ENCODE results near the gene IFT81. TPM values are rescaled to one million over a fixed set of nuclear protein-coding genes. Genes with fewer than 3 reads are reported as not detected.

Gene IFT81
- total RNA-seq, 1 donor from 2014 or later: 12.2 TPM

DNA sequence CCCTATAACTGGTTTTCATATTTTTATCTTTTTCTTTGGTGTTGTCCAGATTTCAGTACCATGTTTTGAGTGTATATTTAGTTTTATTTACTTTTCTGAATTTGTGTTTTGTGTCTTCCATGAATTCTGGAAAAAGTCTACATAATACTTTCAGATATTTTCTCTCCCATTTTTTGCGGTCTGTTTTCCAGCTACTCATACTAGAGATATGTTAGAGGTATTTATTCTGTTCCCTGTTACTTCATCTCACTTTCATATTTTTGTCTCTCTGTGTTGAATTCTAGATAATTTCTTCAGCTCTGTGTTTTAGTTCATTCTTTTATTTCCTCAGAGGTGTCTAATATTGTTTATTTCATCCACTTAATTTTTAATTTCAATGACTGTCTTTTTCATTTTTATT lies 74.2 kb downstream of the IFT81 start:
- no peak for DNase-seq

GRCh38 chr12:110199339-110200123 lies 75.4 kb downstream of the IFT81 start:
- no peak for TF ChIP-seq CTCF (IDR thresholded peaks at IDR 0.05; ENCODE audit: borderline replicate concordance)
- intact Hi-C loops (cut with micrococcal nuclease): no loop called here
- peaks cover 11% of the 10 kb centered on the region for H3K36me3 ChIP-seq

More for the DNA sequence above, 74.2 kb downstream of the IFT81 start:
- Histone ChIP-seq H3K9me3 (replicated peaks) (no peaks in the 10 kb centered on the region), H3K27me3 (ENCODE audit: low read depth) (no peaks in the 10 kb centered on the region), H3K4me1 (no peaks in the 10 kb centered on the region), H3K36me3 (peaks cover 10% of the 10 kb centered on the region), H3K27ac (replicated peaks) (no peak overlapping the region), H3K4me3 (no peak overlapping the region)
- no peak for TF ChIP-seq CTCF (IDR thresholded peaks at IDR 0.05; ENCODE audit: borderline replicate concordance)
- intact Hi-C loops (cut with micrococcal nuclease): no loop called here

GRCh38 chr12:110200124-110200417 lies 75.9 kb downstream of the IFT81 start:
- H3K4me1 ChIP-seq: no peaks in the 10 kb centered on the region
- TF ChIP-seq CTCF (IDR thresholded peaks at IDR 0.05; ENCODE audit: borderline replicate concordance): no peak
- H3K36me3 ChIP-seq: peaks cover 16% of the 10 kb centered on the region
- no peak for DNase-seq
- H3K27ac ChIP-seq (replicated peaks): no peak overlapping the region
- H3K4me3 ChIP-seq: no peak overlapping the region
- no peaks in the 10 kb centered on the region for H3K9me3 ChIP-seq (replicated peaks)
- H3K27me3 ChIP-seq (ENCODE audit: low read depth): no peaks in the 10 kb centered on the region
- intact Hi-C loops (cut with micrococcal nuclease): no loop called here

More at GRCh38 chr12:110199339-110200123, 75.4 kb downstream of the IFT81 start:
- H3K4me1 ChIP-seq: no peaks in the 10 kb centered on the region
- H3K27ac ChIP-seq (replicated peaks): no peak overlapping the region
- H3K27me3 ChIP-seq (ENCODE audit: low read depth): no peaks in the 10 kb centered on the region
- H3K9me3 ChIP-seq (replicated peaks): no peaks in the 10 kb centered on the region
- no peak overlapping the region for H3K4me3 ChIP-seq
- DNase-seq: no peak

DNA sequence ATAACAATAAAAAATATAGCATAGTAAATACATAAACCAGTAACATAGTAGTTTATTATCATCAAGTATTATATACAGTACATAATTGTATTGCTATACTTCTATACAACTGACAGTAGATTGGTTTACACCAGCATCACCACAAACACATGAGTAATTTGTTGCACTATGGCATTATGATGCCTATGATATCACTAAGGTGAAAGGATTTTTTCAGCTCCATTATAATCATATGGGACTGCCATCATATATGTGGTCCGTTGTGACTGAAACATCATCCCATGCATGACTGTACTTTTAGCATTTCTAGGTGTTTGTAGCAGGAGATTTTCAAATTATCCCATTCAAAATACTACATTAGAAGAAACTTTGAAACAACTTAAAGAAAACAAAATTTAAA lies 77.8 kb downstream of the IFT81 start:
- peaks cover 33% of the 10 kb centered on the region for H3K36me3 ChIP-seq
- H3K4me3 ChIP-seq: no peak overlapping the region
- intact Hi-C loops (cut with micrococcal nuclease): no loop called here
- DNase-seq: no peak
- H3K27me3 ChIP-seq (ENCODE audit: low read depth): no peaks in the 10 kb centered on the region
- TF ChIP-seq CTCF (IDR thresholded peaks at IDR 0.05; ENCODE audit: borderline replicate concordance): no peak
- H3K4me1 ChIP-seq: no peaks in the 10 kb centered on the region
- no peaks in the 10 kb centered on the region for H3K9me3 ChIP-seq (replicated peaks)
- no peak overlapping the region for H3K27ac ChIP-seq (replicated peaks)

- H3K4me3 ChIP-seq: no peak overlapping the region
- H3K27me3 ChIP-seq (ENCODE audit: low read depth): no peaks in the 10 kb centered on the region
- intact Hi-C loops (cut with micrococcal nuclease): no loop called here
- no peak for DNase-seq
- no peak for TF ChIP-seq CTCF (IDR thresholded peaks at IDR 0.05; ENCODE audit: borderline replicate concordance)
- no peak overlapping the region for H3K27ac ChIP-seq (replicated peaks)
- H3K36me3 ChIP-seq: peaks cover 37% of the 10 kb centered on the region
- no peaks in the 10 kb centered on the region for H3K4me1 ChIP-seq
- no peaks in the 10 kb centered on the region for H3K9me3 ChIP-seq (replicated peaks)
Observed at GRCh38 chr12:110203546-110203945, 79.4 kb downstream of the IFT81 start.

Measured in left ventricle myocardium inferior (tissue), 1 donor.